Nephron progenitor cell (in vitro differentiated cells): ENCODE results near the gene GSTO2.

Experiments used
- DNase-seq: peaks from one replicate; pipeline ENCODE4 v3.0.0; 2021
- H3K27ac Mint-ChIP-seq: 2 replicates; pipeline ENCODE4 v1.8.0; 2021; ENCODE audit warnings: mild to moderate bottlenecking, moderate library complexity, mixed read lengths
- H3K27me3 Mint-ChIP-seq: 2 replicates; pipeline ENCODE4 v1.8.0; 2021; ENCODE audit warnings: mild to moderate bottlenecking, low read depth, mixed read lengths; ENCODE audit not compliant: poor library complexity
- H3K36me3 Mint-ChIP-seq: 2 replicates; pipeline ENCODE4 v1.8.0; 2021; ENCODE audit warnings: low read depth, mixed read lengths
- H3K4me1 Mint-ChIP-seq: 2 replicates; pipeline ENCODE4 v1.8.0; 2021; ENCODE audit warnings: mixed read lengths
- H3K4me3 Mint-ChIP-seq: 2 replicates; pipeline ENCODE4 v1.8.0; 2021; ENCODE audit warnings: mild to moderate bottlenecking, moderate library complexity, mixed read lengths
- H3K9me3 Mint-ChIP-seq: 2 replicates; pipeline ENCODE4 v1.8.0; 2021; ENCODE audit warnings: mild to moderate bottlenecking, moderate library complexity, mixed read lengths
- CTCF ChIP-seq: fragments of 200-600 bp; sonication (generic); IDR thresholded peaks from 2 replicates; pipeline ENCODE4 v1.5.0; 2021; ENCODE audit warnings: antibody characterized with exemption

GSTO2 gene

GRCh38 chr10:104273286-104273685 lies 4.3 kb downstream of the GSTO2 start:
- peaks cover under 1% of the 10 kb centered on the region for H3K36me3 Mint-ChIP-seq
- H3K9me3 Mint-ChIP-seq: peaks cover 3% of the 10 kb centered on the region
- no peak overlapping the region for H3K27ac Mint-ChIP-seq
- H3K4me3 Mint-ChIP-seq: no peak overlapping the region
- DNase-seq: no peak
- TF ChIP-seq CTCF: no peak
- H3K4me1 Mint-ChIP-seq: peaks cover 4% of the 10 kb centered on the region
- peaks cover 22% of the 10 kb centered on the region for H3K27me3 Mint-ChIP-seq

GRCh38 chr10:104273899-104274575 lies 5.1 kb downstream of the GSTO2 start:
- DNase-seq: no peak
- no peak for TF ChIP-seq CTCF
- Mint-ChIP-seq H3K27ac (no peak overlapping the region), H3K4me1 (no peaks in the 10 kb centered on the region), H3K4me3 (no peak overlapping the region), H3K36me3 (no peaks in the 10 kb centered on the region), H3K27me3 (peaks cover 22% of the 10 kb centered on the region), H3K9me3 (peaks cover 3% of the 10 kb centered on the region)

GRCh38 chr10:104274762-104275721 lies 6.1 kb downstream of the GSTO2 start:
- peaks cover 28% of the 10 kb centered on the region for H3K27me3 Mint-ChIP-seq
- no peaks in the 10 kb centered on the region for H3K9me3 Mint-ChIP-seq
- no peak overlapping the region for H3K27ac Mint-ChIP-seq
- H3K4me1 Mint-ChIP-seq: no peaks in the 10 kb centered on the region
- DNase-seq: peak; percentile 58
- no peaks in the 10 kb centered on the region for H3K36me3 Mint-ChIP-seq
- peak overlapping the region; percentile 55 for H3K4me3 Mint-ChIP-seq
- peak; percentile 81 for TF ChIP-seq CTCF

GRCh38 chr10:104276192-104276591 lies 7.2 kb downstream of the GSTO2 start:
- no peak overlapping the region for H3K4me3 Mint-ChIP-seq
- H3K9me3 Mint-ChIP-seq: no peaks in the 10 kb centered on the region
- H3K27ac Mint-ChIP-seq: no peak overlapping the region
- H3K4me1 Mint-ChIP-seq: no peaks in the 10 kb centered on the region
- DNase-seq: no peak
- no peak for TF ChIP-seq CTCF
- peaks cover 28% of the 10 kb centered on the region for H3K27me3 Mint-ChIP-seq
- H3K36me3 Mint-ChIP-seq: no peaks in the 10 kb centered on the region

GRCh38 chr10:104277785-104278184 lies 8.8 kb downstream of the GSTO2 start:
- Mint-ChIP-seq H3K4me3 (no peak overlapping the region), H3K27me3 (peaks cover 28% of the 10 kb centered on the region)

More at GRCh38 chr10:104277785-104278184, 8.8 kb downstream of the GSTO2 start:
- H3K4me1 Mint-ChIP-seq: no peaks in the 10 kb centered on the region
- no peak overlapping the region for H3K27ac Mint-ChIP-seq
- H3K9me3 Mint-ChIP-seq: no peaks in the 10 kb centered on the region
- DNase-seq: no peak
- TF ChIP-seq CTCF: no peak
- H3K36me3 Mint-ChIP-seq: no peaks in the 10 kb centered on the region
